ENCODE data around the gene EBF3. TPM values are rescaled to one million over a fixed set of nuclear protein-coding genes. Genes with fewer than 3 reads are reported as not detected.

Gene EBF3
- total RNA-seq, 1 experiment from 2014 or later = not detected

- no TSS peak for BruUV-seq (replicated peaks)
- Mint-ChIP-seq H3K4me3 (ENCODE audit: low read depth, unreplicated experiment) (no peak overlapping the region), H3K27ac (ENCODE audit: unreplicated experiment) (no peak overlapping the region), H3K36me3 (ENCODE audit: insufficient read depth, unreplicated experiment) (no peaks in the 10 kb centered on the region), H3K4me1 (ENCODE audit: low read depth, unreplicated experiment) (no peaks in the 10 kb centered on the region), H3K9me3 (ENCODE audit: low read depth, unreplicated experiment) (no peaks in the 10 kb centered on the region), H3K27me3 (ENCODE audit: unreplicated experiment) (no peaks in the 10 kb centered on the region)
- no peak for DNase-seq
- TF ChIP-seq, protein P1, sequence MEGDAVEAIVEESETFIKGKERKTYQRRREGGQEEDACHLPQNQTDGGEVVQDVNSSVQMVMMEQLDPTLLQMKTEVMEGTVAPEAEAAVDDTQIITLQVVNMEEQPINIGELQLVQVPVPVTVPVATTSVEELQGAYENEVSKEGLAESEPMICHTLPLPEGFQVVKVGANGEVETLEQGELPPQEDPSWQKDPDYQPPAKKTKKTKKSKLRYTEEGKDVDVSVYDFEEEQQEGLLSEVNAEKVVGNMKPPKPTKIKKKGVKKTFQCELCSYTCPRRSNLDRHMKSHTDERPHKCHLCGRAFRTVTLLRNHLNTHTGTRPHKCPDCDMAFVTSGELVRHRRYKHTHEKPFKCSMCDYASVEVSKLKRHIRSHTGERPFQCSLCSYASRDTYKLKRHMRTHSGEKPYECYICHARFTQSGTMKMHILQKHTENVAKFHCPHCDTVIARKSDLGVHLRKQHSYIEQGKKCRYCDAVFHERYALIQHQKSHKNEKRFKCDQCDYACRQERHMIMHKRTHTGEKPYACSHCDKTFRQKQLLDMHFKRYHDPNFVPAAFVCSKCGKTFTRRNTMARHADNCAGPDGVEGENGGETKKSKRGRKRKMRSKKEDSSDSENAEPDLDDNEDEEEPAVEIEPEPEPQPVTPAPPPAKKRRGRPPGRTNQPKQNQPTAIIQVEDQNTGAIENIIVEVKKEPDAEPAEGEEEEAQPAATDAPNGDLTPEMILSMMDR (IDR thresholded peaks at IDR 0.05; ENCODE audit: unreplicated experiment) = no peak
- CTCF ChIA-PET = no interaction called here
- intact Hi-C loops (cut with micrococcal nuclease; ENCODE audit: unreplicated experiment) = no loop called here
Observed at GRCh38 chr10:129843131-129843541, 120.9 kb downstream of the EBF3 start.

GRCh38 chr10:129842031-129842430, 122.0 kb downstream of the EBF3 start:
- DNase-seq = no peak
- no peaks in the 10 kb centered on the region for H3K4me1 Mint-ChIP-seq (ENCODE audit: low read depth, unreplicated experiment)
- no peaks in the 10 kb centered on the region for H3K36me3 Mint-ChIP-seq (ENCODE audit: insufficient read depth, unreplicated experiment)
- CTCF ChIA-PET = no interaction called here
- no peak overlapping the region for H3K27ac Mint-ChIP-seq (ENCODE audit: unreplicated experiment)
- H3K9me3 Mint-ChIP-seq (ENCODE audit: low read depth, unreplicated experiment) = peaks cover 3% of the 10 kb centered on the region
- intact Hi-C loops (cut with micrococcal nuclease; ENCODE audit: unreplicated experiment) = no loop called here
- no peaks in the 10 kb centered on the region for H3K27me3 Mint-ChIP-seq (ENCODE audit: unreplicated experiment)
- BruUV-seq (replicated peaks) = no TSS peak
- TF ChIP-seq, protein P1 (IDR thresholded peaks at IDR 0.05; ENCODE audit: unreplicated experiment) = no peak
- no peak overlapping the region for H3K4me3 Mint-ChIP-seq (ENCODE audit: low read depth, unreplicated experiment)

DNA sequence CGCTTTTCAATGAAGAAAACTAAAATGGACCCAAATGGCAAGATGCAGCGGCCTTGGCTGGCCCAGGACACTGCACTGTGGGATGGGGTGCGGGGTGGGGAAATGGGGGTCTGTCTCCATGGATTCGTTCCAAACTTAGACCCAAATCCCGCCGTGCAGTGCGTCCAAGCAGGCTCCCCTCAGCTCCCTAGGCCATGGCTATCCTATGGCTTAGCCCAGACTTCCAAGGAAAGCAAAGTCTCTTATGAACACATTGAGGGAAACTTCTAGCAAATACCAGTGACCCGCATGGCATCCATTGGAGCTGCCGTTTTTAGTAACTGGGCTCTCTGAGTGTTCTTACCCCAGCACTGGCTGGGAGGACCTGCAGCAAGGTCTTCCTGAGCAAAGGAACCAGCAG, 122.5 kb downstream of the EBF3 start:
- no peak for DNase-seq
- peaks cover 3% of the 10 kb centered on the region for H3K9me3 Mint-ChIP-seq (ENCODE audit: low read depth, unreplicated experiment)
- no peaks in the 10 kb centered on the region for H3K27me3 Mint-ChIP-seq (ENCODE audit: unreplicated experiment)
- no TSS peak for BruUV-seq (replicated peaks)
- no peaks in the 10 kb centered on the region for H3K4me1 Mint-ChIP-seq (ENCODE audit: low read depth, unreplicated experiment)
- no peaks in the 10 kb centered on the region for H3K36me3 Mint-ChIP-seq (ENCODE audit: insufficient read depth, unreplicated experiment)
- H3K4me3 Mint-ChIP-seq (ENCODE audit: low read depth, unreplicated experiment) = no peak overlapping the region
- TF ChIP-seq, protein P1 (IDR thresholded peaks at IDR 0.05; ENCODE audit: unreplicated experiment) = no peak
- CTCF ChIA-PET = no interaction called here
- intact Hi-C loops (cut with micrococcal nuclease; ENCODE audit: unreplicated experiment) = no loop called here
- no peak overlapping the region for H3K27ac Mint-ChIP-seq (ENCODE audit: unreplicated experiment)

- BruUV-seq (replicated peaks) = no TSS peak
- no peaks in the 10 kb centered on the region for H3K4me1 Mint-ChIP-seq (ENCODE audit: low read depth, unreplicated experiment)
- peaks cover 3% of the 10 kb centered on the region for H3K9me3 Mint-ChIP-seq (ENCODE audit: low read depth, unreplicated experiment)
- no peaks in the 10 kb centered on the region for H3K27me3 Mint-ChIP-seq (ENCODE audit: unreplicated experiment)
- no peak overlapping the region for H3K4me3 Mint-ChIP-seq (ENCODE audit: low read depth, unreplicated experiment)
- TF ChIP-seq, protein P1 (IDR thresholded peaks at IDR 0.05; ENCODE audit: unreplicated experiment) = no peak
- CTCF ChIA-PET = no interaction called here
- no peaks in the 10 kb centered on the region for H3K36me3 Mint-ChIP-seq (ENCODE audit: insufficient read depth, unreplicated experiment)
- DNase-seq = no peak
- no peak overlapping the region for H3K27ac Mint-ChIP-seq (ENCODE audit: unreplicated experiment)
- intact Hi-C loops (cut with micrococcal nuclease; ENCODE audit: unreplicated experiment) = no loop called here
Observed at GRCh38 chr10:129841071-129841470, 123.0 kb downstream of the EBF3 start.

All from Calu3 (cell line).